Measurements from ENCODE around the gene UBE2L3. TPM values are rescaled to one million over a fixed set of nuclear protein-coding genes. Genes with fewer than 3 reads are reported as not detected.

UBE2L3 gene
- total RNA-seq, 1 donor from 2014 or later: 63.0 TPM

GRCh38 chr22:21582801-21583740 lies 15.6 kb downstream of the UBE2L3 start:
- TF ChIP-seq CTCF (IDR thresholded peaks at IDR 0.05; ENCODE audit: insufficient read depth, low read length, poor library complexity, severe bottlenecking): no peak
- no peak overlapping the region for H3K4me3 ChIP-seq (ENCODE audit: low read depth, low read length)
- peaks cover 1% of the 10 kb centered on the region for H3K36me3 ChIP-seq (ENCODE audit: control insufficient read depth, insufficient read depth, low read length)
- DNase-seq (ENCODE audit: low read depth): no peak
- no peaks in the 10 kb centered on the region for H3K27me3 ChIP-seq (ENCODE audit: control insufficient read depth, insufficient read depth, low read length)

- no peak for TF ChIP-seq CTCF (IDR thresholded peaks at IDR 0.05; ENCODE audit: insufficient read depth, low read length, poor library complexity, severe bottlenecking)
- peaks cover 1% of the 10 kb centered on the region for H3K36me3 ChIP-seq (ENCODE audit: control insufficient read depth, insufficient read depth, low read length)
- no peak overlapping the region for H3K4me3 ChIP-seq (ENCODE audit: low read depth, low read length)
- DNase-seq (ENCODE audit: low read depth): no peak
- no peaks in the 10 kb centered on the region for H3K27me3 ChIP-seq (ENCODE audit: control insufficient read depth, insufficient read depth, low read length)
These were observed 17.9 kb downstream of the UBE2L3 start for GRCh38 chr22:21585389-21585788.

GRCh38 chr22:21587803-21588611 lies 20.5 kb downstream of the UBE2L3 start:
- H3K27me3 ChIP-seq (ENCODE audit: control insufficient read depth, insufficient read depth, low read length): no peaks in the 10 kb centered on the region
- H3K4me3 ChIP-seq (ENCODE audit: low read depth, low read length): no peak overlapping the region
- TF ChIP-seq CTCF (IDR thresholded peaks at IDR 0.05; ENCODE audit: insufficient read depth, low read length, poor library complexity, severe bottlenecking): no peak
- no peak for DNase-seq (ENCODE audit: low read depth)
- H3K36me3 ChIP-seq (ENCODE audit: control insufficient read depth, insufficient read depth, low read length): peaks cover 1% of the 10 kb centered on the region

GRCh38 chr22:21589396-21589795 lies 21.9 kb downstream of the UBE2L3 start:
- no peak for TF ChIP-seq CTCF (IDR thresholded peaks at IDR 0.05; ENCODE audit: insufficient read depth, low read length, poor library complexity, severe bottlenecking)
- H3K36me3 ChIP-seq (ENCODE audit: control insufficient read depth, insufficient read depth, low read length): peaks cover 1% of the 10 kb centered on the region
- no peak for DNase-seq (ENCODE audit: low read depth)

GRCh38 chr22:21590809-21591641 lies 23.5 kb downstream of the UBE2L3 start:
- Histone ChIP-seq H3K36me3 (ENCODE audit: control insufficient read depth, insufficient read depth, low read length) (peaks cover 1% of the 10 kb centered on the region), H3K4me3 (ENCODE audit: low read depth, low read length) (no peak overlapping the region), H3K27me3 (ENCODE audit: control insufficient read depth, insufficient read depth, low read length) (no peaks in the 10 kb centered on the region)
- TF ChIP-seq CTCF (IDR thresholded peaks at IDR 0.05; ENCODE audit: insufficient read depth, low read length, poor library complexity, severe bottlenecking): no peak
- DNase-seq (ENCODE audit: low read depth): no peak

More at GRCh38 chr22:21589396-21589795, 21.9 kb downstream of the UBE2L3 start:
- H3K27me3 ChIP-seq (ENCODE audit: control insufficient read depth, insufficient read depth, low read length): no peaks in the 10 kb centered on the region
- H3K4me3 ChIP-seq (ENCODE audit: low read depth, low read length): no peak overlapping the region

Measured in kidney epithelial cell (primary cell).